B cell (primary cell): ENCODE data around the gene PSAT1. TPM values are rescaled to one million over a fixed set of nuclear protein-coding genes. Genes with fewer than 3 reads are reported as not detected.

ENCODE experiments used
- ATAC-seq: fragments of 200-7000 bp; cut with Tn5 transposase; one replicate; pipeline ENCODE4 v1.10.0; 2021; ENCODE audit warnings: low read depth, mild to moderate bottlenecking, moderate number of reproducible peaks, moderate library complexity
- CTCF ChIA-PET: fragments of 350-600 bp; sonication (Branson Sonifier 250); formaldehyde crosslinking; loops from one replicate; lab custom pipeline; 2021; ENCODE audit warnings: antibody characterized with exemption, inconsistent platforms; lab: Charles Lee
- POLR2A ChIA-PET: fragments of 350-600 bp; sonication (Branson Sonifier 250); formaldehyde crosslinking; loops from one replicate; lab custom pipeline; 2021; ENCODE audit warnings: antibody characterized with exemption; lab: Charles Lee
- DNase-seq: peaks from one replicate; pipeline ENCODE4 v3.0.0; 2013
- H2AFZ ChIP-seq: 2 replicates; pipeline ENCODE4 v1.6.1; 2012; ENCODE audit warnings: mild to moderate bottlenecking, low read depth, low read length; ENCODE audit not compliant: insufficient read depth, poor library complexity, severe bottlenecking
- H3K27ac ChIP-seq, 2 donors: 1 replicate in 1 of 2; 2 replicates in 1 of 2; pipeline ENCODE4 v1.5.1; 2012 to 2013; ENCODE audit warnings: low read length in 2 of 2, mild to moderate bottlenecking in 2 of 2, moderate library complexity in 1 of 2
- H3K27me3 ChIP-seq, 4 experiments: fragments of 200-600 bp in 1 of 4; sonication (generic) in 1 of 4; replicated peaks in 1 of 4; 1 replicate in 2 of 4; 2 replicates in 2 of 4; pipeline versions ENCODE4 v1.6.1 to v1.7.0; 2013 to 2016; ENCODE audit warnings: low read length in 3 of 4, mild to moderate bottlenecking in 2 of 4, mixed read lengths in 1 of 4, moderate library complexity in 1 of 4; ENCODE audit not compliant: insufficient read depth in 4 of 4, control insufficient read depth in 3 of 4; ENCODE audit errors: control extremely low read depth in 1 of 4
- H3K36me3 ChIP-seq, 2 experiments: replicated peaks in 1 of 2; 1 replicate in 1 of 2; 2 replicates in 1 of 2; pipeline versions ENCODE4 v1.6.1 to v1.7.1; 2013; ENCODE audit warnings: low read length in 1 of 2; ENCODE audit not compliant: insufficient read depth in 2 of 2, control insufficient read depth in 1 of 2; ENCODE audit errors: control extremely low read depth in 1 of 2, extremely low read depth in 1 of 2
- H3K4me1 ChIP-seq, 2 donors: fragments of 200-600 bp in 1 of 2; sonication (generic) in 1 of 2; 1 replicate in 1 of 2; 2 replicates in 1 of 2; pipeline versions ENCODE4 v1.5.1 to v1.6.1; 2013 to 2017; ENCODE audit warnings: low read length in 2 of 2; ENCODE audit not compliant: control insufficient read depth in 2 of 2, insufficient read depth in 2 of 2
- H3K4me2 ChIP-seq: replicated peaks from 2 replicates; pipeline ENCODE3; 2012; ENCODE audit warnings: mild to moderate bottlenecking, low read depth, low read length; ENCODE audit not compliant: poor library complexity, severe bottlenecking
- H3K4me3 ChIP-seq, 5 experiments: fragments of 200-600 bp in 1 of 5; sonication (generic) in 1 of 5; 1 replicate in 3 of 5; 2 replicates in 2 of 5; pipeline versions ENCODE4 v1.5.1 to v1.7.0; 2011 to 2016; ENCODE audit warnings: low read length in 4 of 5, mild to moderate bottlenecking in 4 of 5, low read depth in 2 of 5, control low read depth in 1 of 5, moderate library complexity in 1 of 5; ENCODE audit not compliant: insufficient read depth in 1 of 5; ENCODE audit errors: control extremely low read depth in 1 of 5, extremely low read depth in 1 of 5
- H3K79me2 ChIP-seq: fragments of 200-600 bp; sonication (generic); one replicate; pipeline ENCODE4 v1.6.0; 2016; ENCODE audit warnings: low read length; ENCODE audit not compliant: control insufficient read depth, insufficient read depth
- H3K9ac ChIP-seq: fragments of 200-600 bp; sonication (generic); 2 replicates; pipeline ENCODE4 v1.6.1; 2017; ENCODE audit warnings: mild to moderate bottlenecking, low read length, moderate library complexity
- H3K9me3 ChIP-seq, 3 donors: one replicate each; pipeline versions ENCODE4 v1.6.1 to v1.7.1; 2013; ENCODE audit warnings: low read length in 2 of 3; ENCODE audit not compliant: control insufficient read depth in 2 of 3, insufficient read depth in 1 of 3; ENCODE audit errors: control extremely low read depth in 1 of 3
- H4K20me1 ChIP-seq: 2 replicates; pipeline ENCODE4 v1.6.0; 2012; ENCODE audit warnings: mild to moderate bottlenecking, low read length; ENCODE audit not compliant: insufficient read depth, control insufficient read depth, poor library complexity, severe bottlenecking
- H3K27ac Mint-ChIP-seq: one replicate; pipeline ENCODE4 v1.8.0; 2021; ENCODE audit warnings: mixed read lengths
- H3K27me3 Mint-ChIP-seq: one replicate; pipeline ENCODE4 v1.8.0; 2021; ENCODE audit warnings: mixed read lengths
- H3K4me1 Mint-ChIP-seq: one replicate; pipeline ENCODE4 v1.8.0; 2021; ENCODE audit warnings: mixed read lengths
- H3K4me3 Mint-ChIP-seq: one replicate; pipeline ENCODE4 v1.8.0; 2021; ENCODE audit warnings: mixed read lengths
- H3K9me3 Mint-ChIP-seq: one replicate; pipeline ENCODE4 v1.8.0; 2022; ENCODE audit warnings: mixed read lengths; ENCODE audit not compliant: insufficient read depth
- EZH2 ChIP-seq: IDR thresholded peaks from 2 replicates; pipeline ENCODE4 v1.6.1; 2012; ENCODE audit warnings: borderline replicate concordance, low read depth, mild to moderate bottlenecking, moderate library complexity, low read length; ENCODE audit not compliant: insufficient read depth, poor library complexity, severe bottlenecking
- WGBS: methylation state at CpG from one replicate; pipeline ENCODE4 v1.1.5; 2013; ENCODE audit warnings: missing lambda C conversion rate; ENCODE audit not compliant: insufficient coverage; 5-methylcytosine and 5-hydroxymethylcytosine counted together
- intact Hi-C: fragments of 100-400 bp; cut with micrococcal nuclease; formaldehyde crosslinking; loops from one replicate; pipeline ENCODE4 v1.10.0; 2022
- polyA plus RNA-seq: library from polyadenylated mRNA; depleted of rRNA; stranded (reverse); fragments of >200 nt; gene quantifications from 2 replicates; pipeline ENCODE4 v1.2.3, GENCODE V29; 2012
- total RNA-seq, 2 donors: library from RNA; stranded (reverse); fragments of 120-200 nt in 1 of 2; gene quantifications; 1 replicate in 1 of 2; 2 replicates in 1 of 2; pipeline versions ENCODE4 v1.2.3 to v1.2.4, GENCODE V29; 2013 to 2022
- TF ChIP-seq, protein P1 (sequence below): fragments of 200-600 bp; IDR thresholded peaks from one replicate; pipeline ENCODE4 v1.8.0; 2022; ENCODE audit warnings: antibody characterized with exemption, mild to moderate bottlenecking

PSAT1 gene
- total and polyA plus RNA-seq, 2 donors (not counting 1 experiment from before 2014, with no cell fraction given), result 0.61 to 5.0 TPM

- H3K9me3 ChIP-seq, result peaks cover 0 to 4% (median 0%) of the 10 kb centered on the region in 3 donors
Observed at GRCh38 chr9:78292716-78293497, 4.0 kb upstream of the PSAT1 start.

More at GRCh38 chr9:78292716-78293497, 4.0 kb upstream of the PSAT1 start:
- WGBS, result 100% methylated on average over 1 of the region's 9 CpGs
- CTCF ChIA-PET, result no interaction called here
- no peaks in the 10 kb centered on the region for H3K9me3 Mint-ChIP-seq
- no peaks in the 10 kb centered on the region for H3K27me3 Mint-ChIP-seq
- no peak overlapping the region for H2AFZ ChIP-seq
- no peak overlapping the region for H3K4me3 Mint-ChIP-seq
- H3K4me3 ChIP-seq, result no peak overlapping the region
- H3K4me1 ChIP-seq, result peaks cover 12 to 20% of the 10 kb centered on the region in 2 donors
- intact Hi-C loops, result loop anchor here (10.0 kb wide), 2 partner anchors 1118 to 1898 kb away; partner anchors contain the start of genes RFK and VPS13A
- POLR2A ChIA-PET, result interaction anchor here (0.7 kb wide), 1 partner anchor 16 kb away, joined by 5 read pairs; no protein-coding TSS in a partner anchor
- DNase-seq (no peak), ATAC-seq (no peak)
- H3K4me1 Mint-ChIP-seq, result peaks cover 13% of the 10 kb centered on the region
- H3K79me2 ChIP-seq, result no peaks in the 10 kb centered on the region
- no peak overlapping the region for H3K4me2 ChIP-seq
- H3K27ac Mint-ChIP-seq, result no peak overlapping the region
- no peak overlapping the region for H3K9ac ChIP-seq
- H3K27me3 ChIP-seq, result peaks cover 0 to 12% (median 3%) of the 10 kb centered on the region in 4 experiments
- H4K20me1 ChIP-seq, result no peaks in the 10 kb centered on the region
- no peak overlapping the region for H3K27ac ChIP-seq
- TF ChIP-seq, protein P1, sequence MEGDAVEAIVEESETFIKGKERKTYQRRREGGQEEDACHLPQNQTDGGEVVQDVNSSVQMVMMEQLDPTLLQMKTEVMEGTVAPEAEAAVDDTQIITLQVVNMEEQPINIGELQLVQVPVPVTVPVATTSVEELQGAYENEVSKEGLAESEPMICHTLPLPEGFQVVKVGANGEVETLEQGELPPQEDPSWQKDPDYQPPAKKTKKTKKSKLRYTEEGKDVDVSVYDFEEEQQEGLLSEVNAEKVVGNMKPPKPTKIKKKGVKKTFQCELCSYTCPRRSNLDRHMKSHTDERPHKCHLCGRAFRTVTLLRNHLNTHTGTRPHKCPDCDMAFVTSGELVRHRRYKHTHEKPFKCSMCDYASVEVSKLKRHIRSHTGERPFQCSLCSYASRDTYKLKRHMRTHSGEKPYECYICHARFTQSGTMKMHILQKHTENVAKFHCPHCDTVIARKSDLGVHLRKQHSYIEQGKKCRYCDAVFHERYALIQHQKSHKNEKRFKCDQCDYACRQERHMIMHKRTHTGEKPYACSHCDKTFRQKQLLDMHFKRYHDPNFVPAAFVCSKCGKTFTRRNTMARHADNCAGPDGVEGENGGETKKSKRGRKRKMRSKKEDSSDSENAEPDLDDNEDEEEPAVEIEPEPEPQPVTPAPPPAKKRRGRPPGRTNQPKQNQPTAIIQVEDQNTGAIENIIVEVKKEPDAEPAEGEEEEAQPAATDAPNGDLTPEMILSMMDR, result no peak
- no peak for TF ChIP-seq EZH2
- H3K36me3 ChIP-seq, result no peaks in the 10 kb centered on the region
